Esophagus muscularis mucosa (tissue), 4 donors: ENCODE measurements around the gene MGAT4B.

Experiments used
- EP300 ChIP-seq: sonication (generic); formaldehyde crosslinking; IDR thresholded peaks from one replicate; pipeline ENCODE4 v1.6.1; 2017; ENCODE audit warnings: antibody characterized with exemption
- POLR2A ChIP-seq: fragments of 450-650 bp; IDR thresholded peaks from one replicate; pipeline ENCODE4 v1.6.1; 2017; ENCODE audit warnings: antibody characterized with exemption, moderate library complexity, mild to moderate bottlenecking, low read depth
- POLR2AphosphoS5 ChIP-seq, 2 donors: sonication (generic); formaldehyde crosslinking; IDR thresholded peaks; one replicate each; pipeline ENCODE4 v1.6.1; 2017; ENCODE audit warnings: antibody characterized with exemption in 2 of 2
- TF ChIP-seq, protein P1 (sequence below), 3 experiments: fragments of 200-600 bp in 2 of 3; fragments of 450-650 bp in 1 of 3; sonication (generic) in 2 of 3; IDR thresholded peaks; one replicate each; pipeline ENCODE4 v1.5.1; 2017 to 2019; ENCODE audit warnings: antibody characterized with exemption in 3 of 3, mild to moderate bottlenecking in 2 of 3, moderate library complexity in 1 of 3

DNA sequence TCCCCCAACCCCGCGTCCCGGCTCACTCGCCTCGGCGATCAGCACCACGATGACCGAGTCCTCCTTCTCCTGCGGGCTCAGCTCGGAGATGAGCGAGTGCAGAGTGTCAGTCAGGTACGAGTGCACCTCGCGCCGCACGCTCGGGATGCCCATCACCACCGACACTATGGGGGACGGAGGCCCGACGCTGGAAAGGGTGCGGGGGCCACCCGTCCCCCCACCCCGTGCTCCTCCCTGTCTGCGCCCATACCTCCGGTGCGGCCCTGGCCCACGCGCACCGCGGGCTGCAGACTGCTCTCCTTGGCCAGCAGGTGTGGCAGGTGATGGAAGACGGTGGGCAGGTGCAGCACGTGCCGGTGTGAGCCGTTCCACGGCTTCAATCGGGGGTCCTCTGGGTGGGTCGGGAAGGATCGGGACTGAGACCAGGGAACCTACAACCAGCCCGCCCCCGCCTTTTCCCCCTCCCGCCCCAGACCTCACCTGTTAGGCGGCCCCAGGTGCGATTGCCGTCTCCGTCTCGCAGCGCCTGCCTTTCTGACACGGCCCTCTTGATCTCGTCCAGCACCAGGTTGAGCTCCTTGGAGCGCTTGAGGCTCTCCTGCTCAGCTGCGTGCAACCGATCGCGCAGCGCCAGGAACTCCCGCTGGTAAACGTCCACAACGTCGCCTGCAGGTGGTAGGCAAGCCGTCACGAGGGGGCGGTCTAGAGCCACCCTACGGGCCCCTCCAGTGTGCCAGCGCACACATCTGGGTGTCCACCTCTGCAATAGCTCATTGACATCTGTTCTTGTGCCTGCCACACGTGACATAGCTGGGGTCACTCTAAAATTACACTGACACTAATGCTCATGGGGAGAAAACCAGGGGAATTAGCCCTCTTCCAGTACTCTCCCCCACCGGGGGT, 5.1 kb downstream of the MGAT4B start:
- TF ChIP-seq, protein P1, sequence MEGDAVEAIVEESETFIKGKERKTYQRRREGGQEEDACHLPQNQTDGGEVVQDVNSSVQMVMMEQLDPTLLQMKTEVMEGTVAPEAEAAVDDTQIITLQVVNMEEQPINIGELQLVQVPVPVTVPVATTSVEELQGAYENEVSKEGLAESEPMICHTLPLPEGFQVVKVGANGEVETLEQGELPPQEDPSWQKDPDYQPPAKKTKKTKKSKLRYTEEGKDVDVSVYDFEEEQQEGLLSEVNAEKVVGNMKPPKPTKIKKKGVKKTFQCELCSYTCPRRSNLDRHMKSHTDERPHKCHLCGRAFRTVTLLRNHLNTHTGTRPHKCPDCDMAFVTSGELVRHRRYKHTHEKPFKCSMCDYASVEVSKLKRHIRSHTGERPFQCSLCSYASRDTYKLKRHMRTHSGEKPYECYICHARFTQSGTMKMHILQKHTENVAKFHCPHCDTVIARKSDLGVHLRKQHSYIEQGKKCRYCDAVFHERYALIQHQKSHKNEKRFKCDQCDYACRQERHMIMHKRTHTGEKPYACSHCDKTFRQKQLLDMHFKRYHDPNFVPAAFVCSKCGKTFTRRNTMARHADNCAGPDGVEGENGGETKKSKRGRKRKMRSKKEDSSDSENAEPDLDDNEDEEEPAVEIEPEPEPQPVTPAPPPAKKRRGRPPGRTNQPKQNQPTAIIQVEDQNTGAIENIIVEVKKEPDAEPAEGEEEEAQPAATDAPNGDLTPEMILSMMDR (IDR thresholded peaks at IDR 0.05), result peak; percentile 67 to 83 (median 69)
- peak; percentile 43 for TF ChIP-seq POLR2AphosphoS5 (IDR thresholded peaks at IDR 0.05)
- TF ChIP-seq POLR2A, result no peak
- no peak for TF ChIP-seq EP300
